WERI-Rb-1 (cell line): ENCODE results near the gene PTGDS.

ENCODE experiments used
- DNase-seq: peaks from one replicate; pipeline ENCODE4 v3.0.0-alpha.2; 2020
- H3K27ac ChIP-seq: fragments of 250-450 bp; sonication (Bioruptor Pico); 2 replicates; pipeline ENCODE4 v1.5.1; 2020; ENCODE audit warnings: mild to moderate bottlenecking, moderate library complexity
- H3K27me3 ChIP-seq: fragments of 250-450 bp; sonication (Bioruptor Pico); 2 replicates; pipeline ENCODE4 v1.5.1; 2021; ENCODE audit warnings: mild to moderate bottlenecking, low read depth, moderate library complexity; ENCODE audit not compliant: insufficient read depth, severe bottlenecking
- H3K36me3 ChIP-seq: fragments of 250-450 bp; sonication (Bioruptor Pico); 2 replicates; pipeline ENCODE4 v1.5.1; 2020; ENCODE audit warnings: mild to moderate bottlenecking, moderate library complexity
- H3K4me3 ChIP-seq: 2 replicates; pipeline ENCODE4 v1.5.1; 2011; ENCODE audit warnings: low read depth, mild to moderate bottlenecking, control low read depth, low read length
- H3K9me3 ChIP-seq: fragments of 250-450 bp; sonication (Bioruptor Pico); 2 replicates; pipeline ENCODE4 v1.5.1; 2021; ENCODE audit warnings: mild to moderate bottlenecking, moderate library complexity; ENCODE audit not compliant: severe bottlenecking
- TF ChIP-seq, protein P1 (sequence below): IDR thresholded peaks from 2 replicates; pipeline ENCODE4 v1.5.1; 2011; ENCODE audit warnings: low read depth, mild to moderate bottlenecking, control low read depth, inconsistent platforms, low read length

PTGDS gene

DNA sequence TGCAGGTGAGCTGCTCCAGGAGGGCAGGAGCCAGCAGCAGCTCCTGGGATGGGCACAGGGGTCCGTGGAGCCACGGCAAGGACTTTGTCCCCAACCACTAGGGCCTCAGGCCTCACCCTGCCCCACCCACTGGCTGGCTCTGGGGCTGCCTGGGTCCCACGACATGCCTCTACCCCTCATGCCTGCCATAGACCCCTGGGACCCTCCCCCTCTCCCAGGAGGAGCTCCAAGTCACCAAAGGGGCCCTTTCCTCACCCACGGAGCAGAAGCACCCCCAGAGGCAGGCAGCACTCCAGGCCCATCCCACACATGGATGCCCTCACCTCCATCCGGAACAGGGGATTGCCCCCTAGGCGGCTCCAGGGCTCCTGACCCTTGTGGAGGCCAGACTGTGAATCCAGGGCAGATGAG, 44.3 kb downstream of the PTGDS start:
- peaks cover 13% of the 10 kb centered on the region for H3K36me3 ChIP-seq
- H3K27me3 ChIP-seq, result no peaks in the 10 kb centered on the region
- H3K9me3 ChIP-seq, result no peaks in the 10 kb centered on the region
- DNase-seq, result no peak
- no peak overlapping the region for H3K4me3 ChIP-seq
- TF ChIP-seq, protein P1, sequence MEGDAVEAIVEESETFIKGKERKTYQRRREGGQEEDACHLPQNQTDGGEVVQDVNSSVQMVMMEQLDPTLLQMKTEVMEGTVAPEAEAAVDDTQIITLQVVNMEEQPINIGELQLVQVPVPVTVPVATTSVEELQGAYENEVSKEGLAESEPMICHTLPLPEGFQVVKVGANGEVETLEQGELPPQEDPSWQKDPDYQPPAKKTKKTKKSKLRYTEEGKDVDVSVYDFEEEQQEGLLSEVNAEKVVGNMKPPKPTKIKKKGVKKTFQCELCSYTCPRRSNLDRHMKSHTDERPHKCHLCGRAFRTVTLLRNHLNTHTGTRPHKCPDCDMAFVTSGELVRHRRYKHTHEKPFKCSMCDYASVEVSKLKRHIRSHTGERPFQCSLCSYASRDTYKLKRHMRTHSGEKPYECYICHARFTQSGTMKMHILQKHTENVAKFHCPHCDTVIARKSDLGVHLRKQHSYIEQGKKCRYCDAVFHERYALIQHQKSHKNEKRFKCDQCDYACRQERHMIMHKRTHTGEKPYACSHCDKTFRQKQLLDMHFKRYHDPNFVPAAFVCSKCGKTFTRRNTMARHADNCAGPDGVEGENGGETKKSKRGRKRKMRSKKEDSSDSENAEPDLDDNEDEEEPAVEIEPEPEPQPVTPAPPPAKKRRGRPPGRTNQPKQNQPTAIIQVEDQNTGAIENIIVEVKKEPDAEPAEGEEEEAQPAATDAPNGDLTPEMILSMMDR, result no peak
- no peak overlapping the region for H3K27ac ChIP-seq

DNA sequence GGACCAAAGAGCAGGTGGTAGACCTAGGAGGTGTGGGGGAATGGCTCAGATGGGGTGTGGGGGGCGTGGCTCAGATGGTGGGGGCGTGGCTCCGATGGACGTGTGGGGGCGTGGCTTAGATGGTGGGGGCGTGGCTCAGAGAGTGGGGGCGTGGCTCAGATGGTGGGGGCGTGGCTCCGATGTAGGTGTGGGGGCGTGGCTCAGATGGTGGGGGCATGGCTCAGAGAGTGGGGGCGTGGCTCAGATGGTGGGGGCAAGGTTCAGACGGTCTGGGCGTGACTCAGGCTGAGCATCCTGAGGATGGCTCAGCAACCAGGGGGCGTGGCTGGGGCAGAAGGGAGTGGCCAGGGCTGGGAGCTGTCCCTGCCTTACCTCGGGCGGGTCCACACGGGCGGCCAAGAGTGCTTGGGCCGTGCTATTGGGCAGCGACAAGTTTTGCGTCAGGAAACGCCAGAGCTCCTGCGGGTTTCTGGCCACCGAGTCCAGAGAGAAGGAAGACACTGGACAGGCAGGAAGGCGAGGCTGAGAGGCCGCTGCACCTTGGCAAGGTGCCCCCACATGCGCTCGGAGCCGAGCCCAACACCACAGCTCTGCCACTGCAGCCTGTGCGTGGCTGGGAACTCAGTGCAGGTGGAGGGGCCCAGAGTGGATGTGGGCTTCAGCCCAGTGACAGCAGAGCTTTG, 44.8 kb downstream of the PTGDS start:
- Histone ChIP-seq H3K27me3 (no peaks in the 10 kb centered on the region), H3K4me3 (no peak overlapping the region), H3K27ac (no peak overlapping the region), H3K9me3 (no peaks in the 10 kb centered on the region), H3K36me3 (peaks cover 8% of the 10 kb centered on the region)
- TF ChIP-seq, protein P1, result no peak
- DNase-seq, result peak; percentile 84

DNA sequence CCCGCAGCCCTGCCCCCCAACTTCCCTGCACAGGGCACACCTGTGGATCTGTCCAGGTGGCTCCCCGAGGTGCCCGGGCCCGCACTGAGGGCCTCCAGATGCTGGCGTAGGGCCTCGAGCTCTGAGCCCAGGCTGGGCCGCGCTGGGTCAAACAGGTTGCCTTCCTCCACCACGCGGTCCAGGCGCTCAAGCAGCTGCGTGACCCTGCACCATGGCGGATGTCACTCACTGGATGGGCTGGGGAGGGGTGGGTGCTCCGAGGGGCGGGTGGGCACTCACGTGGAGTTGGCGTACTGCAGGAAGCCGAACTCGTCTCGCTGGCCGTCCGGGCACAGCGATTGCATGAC, 45.3 kb downstream of the PTGDS start:
- Histone ChIP-seq H3K27ac (no peak overlapping the region), H3K9me3 (no peaks in the 10 kb centered on the region), H3K27me3 (no peaks in the 10 kb centered on the region), H3K4me3 (no peak overlapping the region), H3K36me3 (peaks cover 3% of the 10 kb centered on the region; the same call in 1 of the 2 replicates)
- no peak for DNase-seq
- TF ChIP-seq, protein P1, result no peak

DNA sequence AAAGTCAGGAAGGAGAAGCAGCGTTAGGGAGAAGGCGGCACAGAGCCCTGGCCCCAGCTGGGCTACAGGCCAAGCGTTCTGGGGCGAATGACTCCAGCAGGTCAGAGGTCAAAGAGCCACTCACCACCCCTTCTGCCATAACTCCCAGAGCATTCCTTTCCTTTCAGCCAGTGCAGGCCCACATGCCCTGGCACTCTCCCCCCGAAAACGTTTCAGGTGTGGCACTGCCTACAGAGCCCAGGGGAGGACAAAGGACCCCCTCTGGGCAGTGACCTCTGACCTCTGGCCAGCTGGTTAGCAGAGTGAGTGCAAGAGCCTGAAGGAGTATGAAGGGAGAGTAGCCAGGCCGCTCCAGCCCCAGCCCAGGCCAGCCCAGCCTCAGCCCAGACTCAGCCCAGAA, 45.9 kb downstream of the PTGDS start:
- DNase-seq, result no peak
- TF ChIP-seq, protein P1, result no peak
- Histone ChIP-seq H3K4me3 (no peak overlapping the region), H3K27me3 (no peaks in the 10 kb centered on the region), H3K27ac (no peak overlapping the region), H3K9me3 (no peaks in the 10 kb centered on the region), H3K36me3 (no peaks in the 10 kb centered on the region)

DNA sequence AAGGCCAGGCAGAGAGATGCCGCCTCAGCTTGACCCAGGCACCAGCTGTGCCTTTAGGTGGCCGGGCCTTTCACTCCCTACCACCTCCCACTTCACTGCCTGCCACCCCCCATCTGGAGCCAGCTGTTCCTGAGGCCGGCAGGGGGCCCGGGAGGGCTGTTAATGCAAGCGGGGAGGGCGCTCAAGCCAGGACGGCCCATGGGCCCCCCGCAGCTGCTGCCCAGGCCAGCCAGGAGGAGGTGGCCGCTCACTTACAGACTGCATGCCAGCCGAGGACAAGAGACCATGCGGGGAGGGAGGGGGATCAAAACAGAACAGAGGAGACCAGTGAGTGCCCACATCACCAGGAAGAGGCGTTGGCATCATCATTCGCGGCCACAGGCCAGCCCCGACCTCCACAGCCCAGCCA, 46.3 kb downstream of the PTGDS start:
- H3K27ac ChIP-seq, result no peak overlapping the region
- no peak for DNase-seq
- no peak overlapping the region for H3K4me3 ChIP-seq
- no peaks in the 10 kb centered on the region for H3K36me3 ChIP-seq
- H3K27me3 ChIP-seq, result no peaks in the 10 kb centered on the region
- no peaks in the 10 kb centered on the region for H3K9me3 ChIP-seq
- TF ChIP-seq, protein P1, result no peak

DNA sequence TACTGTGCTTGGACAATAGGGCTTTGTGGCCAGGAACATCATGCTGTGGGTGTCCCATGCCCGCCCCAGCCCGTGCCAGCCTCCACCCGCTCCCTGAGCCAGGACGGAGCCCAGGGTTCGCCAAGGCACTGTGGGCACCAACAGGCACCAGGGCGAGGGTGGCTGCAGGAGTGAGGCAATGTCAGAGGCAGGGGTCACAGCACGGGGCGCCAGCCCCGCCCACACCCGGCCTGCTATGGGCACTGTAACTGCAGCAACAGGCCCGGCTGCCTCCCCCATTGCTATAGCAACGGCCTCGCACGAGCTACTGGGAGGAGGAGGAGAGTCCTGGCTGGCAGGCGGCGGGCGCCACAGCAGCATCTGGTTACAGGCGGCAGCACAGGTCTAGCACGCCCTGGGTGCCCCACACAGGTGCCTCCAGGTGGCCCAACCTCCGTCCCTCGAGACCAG, 48.2 kb downstream of the PTGDS start:
- TF ChIP-seq, protein P1, result no peak
- no peak overlapping the region for H3K27ac ChIP-seq

More for the DNA sequence above, 48.2 kb downstream of the PTGDS start:
- DNase-seq, result no peak
- Histone ChIP-seq H3K27me3 (no peaks in the 10 kb centered on the region), H3K4me3 (no peak overlapping the region), H3K9me3 (no peaks in the 10 kb centered on the region), H3K36me3 (no peaks in the 10 kb centered on the region)
